Adrenal gland (tissue), 12 donors: ENCODE results near the gene PEF1. TPM values are rescaled to one million over a fixed set of nuclear protein-coding genes. Genes with fewer than 3 reads are reported as not detected.

ENCODE experiments used
- DNase-seq, 7 donors: peaks; one replicate each; pipeline ENCODE4 v3.0.0-alpha.2; 2019 to 2020
- H3K27ac ChIP-seq, 5 donors: fragments of 200-600 bp; sonication (generic) in 4 of 5; 1 replicate in 3 of 5; 2 replicates in 2 of 5; pipeline versions ENCODE4 v1.5.1 to v1.8.0; 2016 to 2020; ENCODE audit warnings: mild to moderate bottlenecking in 1 of 5
- H3K27me3 ChIP-seq: fragments of 200-600 bp; 2 replicates; pipeline ENCODE4 v1.8.0; 2021
- H3K36me3 ChIP-seq, 2 donors: fragments of 200-600 bp; replicated peaks in 1 of 2; 1 replicate in 1 of 2; 2 replicates in 1 of 2; pipeline versions ENCODE4 v1.5.1 to v1.8.0; 2018 to 2022
- H3K4me1 ChIP-seq, 2 donors: fragments of 200-600 bp; replicated peaks in 1 of 2; 1 replicate in 1 of 2; 2 replicates in 1 of 2; pipeline versions ENCODE4 v1.5.1 to v1.8.0; 2018 to 2021
- H3K4me3 ChIP-seq, 4 donors: fragments of 200-600 bp; sonication (generic) in 3 of 4; one replicate each; pipeline ENCODE4 v1.5.1; 2016 to 2018
- H3K9me3 ChIP-seq, 3 donors: fragments of 200-600 bp; sonication (generic) in 1 of 3; replicated peaks in 1 of 3; 1 replicate in 2 of 3; 2 replicates in 1 of 3; pipeline versions ENCODE4 v1.5.1 to v1.8.0; 2016 to 2021
- CTCF ChIP-seq, 6 experiments: fragments of 450-650 bp in 4 of 6; fragments of 200-600 bp in 2 of 6; sonication (generic) in 1 of 6; IDR thresholded peaks; 1 replicate in 5 of 6; 2 replicates in 1 of 6; pipeline versions ENCODE4 v1.5.1 to v1.8.0; 2016 to 2021; ENCODE audit warnings: antibody characterized with exemption in 6 of 6, mild to moderate bottlenecking in 2 of 6, moderate library complexity in 1 of 6
- POLR2A ChIP-seq, 2 donors: fragments of 450-650 bp; IDR thresholded peaks; one replicate each; pipeline ENCODE4 v1.6.1; 2017; ENCODE audit warnings: antibody characterized with exemption in 2 of 2, mild to moderate bottlenecking in 2 of 2, moderate library complexity in 1 of 2
- WGBS, 4 donors: extraction: QIAGEN DNeasy Blood & Tissue Kit in 2 of 4; methylation state at CpG; one replicate each; pipeline versions ENCODE4 v1.1.5 to v1.1.7; 2013 to 2017; 5-methylcytosine and 5-hydroxymethylcytosine counted together
- intact Hi-C, 2 donors: fragments of 100-400 bp; cut with DNase I; formaldehyde crosslinking; loops; one replicate each; pipeline versions ENCODE4 v1.14.1 to v1.15.0; 2022 to 2023
- polyA plus RNA-seq, 3 donors: library from polyadenylated mRNA; stranded (reverse); fragments of 200-250 nt in 2 of 3; fragments of 350-450 nt in 1 of 3; fragmentation: Illumina TruSeq in 1 of 3; extraction: RNeasy Lipid Tissue Mini Kit (QIAGEN cat#74804) in 1 of 3; gene quantifications; one replicate each; pipeline ENCODE4 v1.2.3, GENCODE V29; 2013 to 2014
- total RNA-seq, 9 donors: library from RNA; depleted of rRNA in 4 of 9; stranded (reverse); fragments of >200 nt in 4 of 9; fragments of 120-200 nt in 1 of 9; fragmentation: NEBNext Ultra II Directional in 1 of 9; extraction: Animal tissue kit (Norgen Biotek cat#: 25700) in 1 of 9; gene quantifications; one replicate each; pipeline versions ENCODE4 v1.1.0 to v1.2.4, GENCODE V29; 2013 to 2023
- donor health status: healthy with polysubstance abuse.
- donor health status: Bipolar disorder and iron deficiency.
- donor health status: DM: yes; HTN: yes; CAD: no.
- donor health status: DM: no; HTN: no; CAD: no.
- donor health status: DM: no; HTN: no; CAD: no.
- donor health status: DM: yes; HTN: yes; CAD: no.

The PEF1 gene
- total and polyA plus RNA-seq, 12 donors = 58.2 to 132 (median 86.2) TPM

GRCh38 chr1:31688233-31688918 is 43.7 kb upstream of the PEF1 start:
- no peaks in the 10 kb centered on the region for H3K9me3 ChIP-seq
- intact Hi-C loops = no loop called here
- peaks cover 0 to 3% of the 10 kb centered on the region in 2 donors for H3K36me3 ChIP-seq

GRCh38 chr1:31687601-31688000 is 42.9 kb upstream of the PEF1 start:
- Histone ChIP-seq H3K9me3 (no peaks in the 10 kb centered on the region), H3K36me3 (peaks cover 0 to 3% of the 10 kb centered on the region in 2 donors), H3K4me3 (no peak overlapping the region), H3K27ac (no peak overlapping the region), H3K4me1 (no peaks in the 10 kb centered on the region), H3K27me3 (no peaks in the 10 kb centered on the region)
- 73 to 88% (median 78%) methylated on average over 8 of the region's 8 CpGs for WGBS, 4 donors
- intact Hi-C loops = no loop called here
- no peak for DNase-seq
- no peak for TF ChIP-seq CTCF (IDR thresholded peaks at IDR 0.05)
- TF ChIP-seq POLR2A (IDR thresholded peaks at IDR 0.05) = no peak

More at GRCh38 chr1:31688233-31688918, 43.7 kb upstream of the PEF1 start:
- DNase-seq = no peak
- 43 to 61% (median 51%) methylated on average over 7 to 8 of the region's 8 CpGs for WGBS, 4 donors
- H3K27me3 ChIP-seq = no peaks in the 10 kb centered on the region
- H3K27ac ChIP-seq = no peak overlapping the region
- TF ChIP-seq POLR2A (IDR thresholded peaks at IDR 0.05) (no peak), CTCF (IDR thresholded peaks at IDR 0.05) (no peak)
- no peak overlapping the region for H3K4me3 ChIP-seq
- H3K4me1 ChIP-seq = no peaks in the 10 kb centered on the region

- H3K36me3 ChIP-seq = no peaks in the 10 kb centered on the region
- no peaks in the 10 kb centered on the region for H3K9me3 ChIP-seq
- intact Hi-C loops = no loop called here
- no peaks in the 10 kb centered on the region for H3K27me3 ChIP-seq
- no peaks in the 10 kb centered on the region for H3K4me1 ChIP-seq
- TF ChIP-seq CTCF (IDR thresholded peaks at IDR 0.05) = no peak
- TF ChIP-seq POLR2A (IDR thresholded peaks at IDR 0.05) = no peak
- no peak overlapping the region for H3K4me3 ChIP-seq
- WGBS, 4 donors = 76 to 92% (median 80%) methylated on average over 5 to 8 of the region's 8 CpGs
- H3K27ac ChIP-seq = no peak overlapping the region
- DNase-seq = no peak
Measured at GRCh38 chr1:31685795-31686194, 41.1 kb upstream of the PEF1 start.

GRCh38 chr1:31683997-31684396 is 39.3 kb upstream of the PEF1 start:
- H3K27ac ChIP-seq = no peak overlapping the region
- H3K9me3 ChIP-seq = no peaks in the 10 kb centered on the region
- H3K4me1 ChIP-seq = no peaks in the 10 kb centered on the region
- TF ChIP-seq CTCF (IDR thresholded peaks at IDR 0.05) = peak in 4 of 6 experiments; percentile 12 to 43 (median 22)
- TF ChIP-seq POLR2A (IDR thresholded peaks at IDR 0.05) = no peak
- no peaks in the 10 kb centered on the region for H3K27me3 ChIP-seq
- DNase-seq = peak in 1 of 7 donors; percentile 35
- H3K36me3 ChIP-seq = no peaks in the 10 kb centered on the region
- H3K4me3 ChIP-seq = no peak overlapping the region
- WGBS, 4 donors = 57 to 81% (median 66%) methylated on average over 2 to 11 of the region's 11 CpGs
- intact Hi-C loops = no loop called here
